Mesothelial cell of epicardium (in vitro differentiated cells): ENCODE results near the gene CEACAM5. TPM values are rescaled to one million over a fixed set of nuclear protein-coding genes. Genes with fewer than 3 reads are reported as not detected.

Experiments
- DNase-seq, 2 experiments: peaks; one replicate each; pipeline ENCODE4 v3.0.0; 2021; ENCODE audit warnings: low spot score in 2 of 2; ENCODE audit not compliant: unreplicated experiment in 2 of 2
- H3K27ac Mint-ChIP-seq: 2 replicates; pipeline ENCODE4 v1.8.0; 2021; ENCODE audit warnings: mixed read lengths
- H3K27me3 Mint-ChIP-seq: 2 replicates; pipeline ENCODE4 v1.8.0; 2021; ENCODE audit warnings: low read depth, mixed read lengths
- H3K36me3 Mint-ChIP-seq: 2 replicates; pipeline ENCODE4 v1.8.0; 2021; ENCODE audit warnings: mixed read lengths
- H3K4me1 Mint-ChIP-seq: 2 replicates; pipeline ENCODE4 v1.8.0; 2021; ENCODE audit warnings: mixed read lengths
- H3K4me3 Mint-ChIP-seq: 2 replicates; pipeline ENCODE4 v1.8.0; 2021; ENCODE audit warnings: mild to moderate bottlenecking, moderate library complexity, mixed read lengths
- H3K9me3 Mint-ChIP-seq: 2 replicates; pipeline ENCODE4 v1.8.0; 2021; ENCODE audit warnings: mixed read lengths
- total RNA-seq: library from RNA; stranded (reverse); gene quantifications from 3 replicates; pipeline ENCODE4 v1.2.1, GENCODE V29; 2021
- TF ChIP-seq, protein P1 (sequence below): fragments of 200-600 bp; sonication (generic); IDR thresholded peaks from one replicate; pipeline ENCODE4 v1.5.0; 2021; ENCODE audit warnings: antibody characterized with exemption; ENCODE audit not compliant: unreplicated experiment

CEACAM5 gene
- not detected in 3 replicates for total RNA-seq

GRCh38 chr19:41708481-41708880 lies at the start of gene CEACAM5:
Gene CEACAM5, plus strand, starts transcription at chr19:41708626. Its CDS starts 106 bp downstream, at chr19:41708732.
- DNase-seq = no peak
- no peaks in the 10 kb centered on the region for H3K27me3 Mint-ChIP-seq
- H3K36me3 Mint-ChIP-seq = peaks cover 9% of the 10 kb centered on the region

DNA sequence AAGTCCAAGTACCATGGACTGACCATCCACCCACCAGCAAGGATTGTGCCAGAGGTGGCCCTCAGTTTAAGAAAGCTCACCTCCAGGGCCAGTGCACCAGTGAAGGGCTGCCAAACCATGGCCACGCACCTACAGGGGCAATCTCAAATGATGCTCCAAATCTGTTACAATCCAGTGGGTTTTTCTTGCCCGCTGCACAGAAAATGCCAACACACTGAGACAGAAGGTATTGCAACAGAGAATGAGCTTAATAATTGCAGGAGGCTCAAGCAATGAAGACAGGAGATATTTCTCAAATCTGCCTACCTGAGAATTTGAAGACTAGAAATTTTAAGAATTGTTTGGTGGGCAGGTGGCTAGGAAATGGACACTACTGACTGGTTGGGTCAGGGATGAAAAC lies 42.4 kb upstream of the CEACAM5 start:
- no peaks in the 10 kb centered on the region for H3K4me1 Mint-ChIP-seq
- H3K9me3 Mint-ChIP-seq = peaks cover 93% of the 10 kb centered on the region
- H3K27ac Mint-ChIP-seq = no peak overlapping the region

More at GRCh38 chr19:41708481-41708880, at the start of gene CEACAM5:
- no peaks in the 10 kb centered on the region for H3K4me1 Mint-ChIP-seq
- TF ChIP-seq, protein P1, sequence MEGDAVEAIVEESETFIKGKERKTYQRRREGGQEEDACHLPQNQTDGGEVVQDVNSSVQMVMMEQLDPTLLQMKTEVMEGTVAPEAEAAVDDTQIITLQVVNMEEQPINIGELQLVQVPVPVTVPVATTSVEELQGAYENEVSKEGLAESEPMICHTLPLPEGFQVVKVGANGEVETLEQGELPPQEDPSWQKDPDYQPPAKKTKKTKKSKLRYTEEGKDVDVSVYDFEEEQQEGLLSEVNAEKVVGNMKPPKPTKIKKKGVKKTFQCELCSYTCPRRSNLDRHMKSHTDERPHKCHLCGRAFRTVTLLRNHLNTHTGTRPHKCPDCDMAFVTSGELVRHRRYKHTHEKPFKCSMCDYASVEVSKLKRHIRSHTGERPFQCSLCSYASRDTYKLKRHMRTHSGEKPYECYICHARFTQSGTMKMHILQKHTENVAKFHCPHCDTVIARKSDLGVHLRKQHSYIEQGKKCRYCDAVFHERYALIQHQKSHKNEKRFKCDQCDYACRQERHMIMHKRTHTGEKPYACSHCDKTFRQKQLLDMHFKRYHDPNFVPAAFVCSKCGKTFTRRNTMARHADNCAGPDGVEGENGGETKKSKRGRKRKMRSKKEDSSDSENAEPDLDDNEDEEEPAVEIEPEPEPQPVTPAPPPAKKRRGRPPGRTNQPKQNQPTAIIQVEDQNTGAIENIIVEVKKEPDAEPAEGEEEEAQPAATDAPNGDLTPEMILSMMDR = no peak
- H3K27ac Mint-ChIP-seq = no peak within 1 kb of the TSS
- H3K9me3 Mint-ChIP-seq = peaks cover 53% of the 10 kb centered on the region
- H3K4me3 Mint-ChIP-seq = no peak within 1 kb of the TSS

GRCh38 chr19:41668315-41668714 lies 40.1 kb upstream of the CEACAM5 start:
- Mint-ChIP-seq H3K4me1 (no peaks in the 10 kb centered on the region), H3K9me3 (peaks cover 90% of the 10 kb centered on the region), H3K4me3 (no peak overlapping the region), H3K36me3 (no peaks in the 10 kb centered on the region), H3K27me3 (no peaks in the 10 kb centered on the region), H3K27ac (no peak overlapping the region)
- no peak for DNase-seq
- TF ChIP-seq, protein P1 = no peak

More for the DNA sequence above, 42.4 kb upstream of the CEACAM5 start:
- no peaks in the 10 kb centered on the region for H3K27me3 Mint-ChIP-seq
- no peak overlapping the region for H3K4me3 Mint-ChIP-seq
- TF ChIP-seq, protein P1 = no peak
- H3K36me3 Mint-ChIP-seq = no peaks in the 10 kb centered on the region
- DNase-seq = no peak

- H3K36me3 Mint-ChIP-seq = no peaks in the 10 kb centered on the region
- H3K9me3 Mint-ChIP-seq = peaks cover 88% of the 10 kb centered on the region
- no peak overlapping the region for H3K4me3 Mint-ChIP-seq
- no peak overlapping the region for H3K27ac Mint-ChIP-seq
- H3K27me3 Mint-ChIP-seq = no peaks in the 10 kb centered on the region
- H3K4me1 Mint-ChIP-seq = no peaks in the 10 kb centered on the region
- DNase-seq = no peak
- TF ChIP-seq, protein P1 = no peak
These were observed 37.7 kb upstream of the CEACAM5 start for GRCh38 chr19:41670755-41671154.

DNA sequence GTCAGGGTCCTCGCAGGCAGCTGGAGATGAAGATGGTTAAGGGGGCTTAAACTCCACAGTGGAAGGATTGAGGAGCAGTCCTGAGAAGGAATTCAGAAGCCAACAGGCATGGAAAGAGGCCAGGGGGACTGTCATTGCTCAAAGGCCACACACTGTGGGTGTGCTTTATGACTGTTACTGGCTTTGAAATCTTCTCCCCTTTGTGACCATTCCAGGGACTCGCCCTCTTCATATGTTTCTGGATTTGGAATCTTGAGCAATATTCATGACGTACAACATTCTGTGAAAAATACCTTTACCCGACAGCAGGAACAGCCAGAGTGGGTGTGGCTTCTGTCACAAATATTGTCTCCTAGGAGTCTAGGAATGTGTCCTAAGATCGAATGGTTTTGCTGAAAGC lies 36.9 kb upstream of the CEACAM5 start:
- no peak for DNase-seq
- no peaks in the 10 kb centered on the region for H3K27me3 Mint-ChIP-seq
- TF ChIP-seq, protein P1 = no peak
- peaks cover 91% of the 10 kb centered on the region for H3K9me3 Mint-ChIP-seq
- H3K4me3 Mint-ChIP-seq = no peak overlapping the region
- no peaks in the 10 kb centered on the region for H3K4me1 Mint-ChIP-seq
- H3K36me3 Mint-ChIP-seq = no peaks in the 10 kb centered on the region
- no peak overlapping the region for H3K27ac Mint-ChIP-seq

DNA sequence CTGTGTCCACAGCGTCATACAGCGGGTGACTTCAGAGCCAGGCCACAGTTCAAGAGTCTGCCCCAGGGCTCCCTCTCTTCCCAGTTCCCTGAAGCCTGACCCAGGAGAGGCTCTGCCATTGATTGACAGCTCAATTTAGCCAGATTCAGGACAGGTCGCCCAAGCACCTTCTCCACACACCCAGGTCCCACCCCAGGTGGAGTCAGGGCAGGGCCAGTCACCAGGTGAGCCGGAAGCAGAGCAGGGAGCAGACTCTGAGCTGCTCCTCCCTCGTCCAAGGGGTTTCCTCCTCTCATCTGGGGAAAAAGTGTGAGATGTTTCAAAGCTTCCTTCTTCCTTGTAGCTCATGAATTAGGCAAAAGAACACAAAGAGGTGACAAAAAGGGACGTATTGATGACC lies 26.0 kb upstream of the CEACAM5 start:
- peaks cover 4% of the 10 kb centered on the region for H3K36me3 Mint-ChIP-seq
- TF ChIP-seq, protein P1 = no peak
- H3K4me3 Mint-ChIP-seq = no peak overlapping the region
- DNase-seq = no peak
- no peaks in the 10 kb centered on the region for H3K4me1 Mint-ChIP-seq
- no peak overlapping the region for H3K27ac Mint-ChIP-seq
- peaks cover 62% of the 10 kb centered on the region for H3K9me3 Mint-ChIP-seq
- H3K27me3 Mint-ChIP-seq = no peaks in the 10 kb centered on the region
